GM12878 (cell line): Measurements from ENCODE around the gene UBA6. TPM values are rescaled to one million over a fixed set of nuclear protein-coding genes. Genes with fewer than 3 reads are reported as not detected.

Experiments
- ATAC-seq: fragments of 200-7000 bp; cut with Tn5 transposase; 3 replicates; pipeline ENCODE4 v1.9.1; 2020; ENCODE audit warnings: mild to moderate bottlenecking, moderate library complexity
- BruUV-seq: library from RNA; stranded (reverse); fragments of 400-500 nt; replicated peaks from 2 replicates; lab custom pipeline; 2021; lab: Mats Ljungman, UMichigan
- CTCF ChIA-PET: fragments of 300-600 bp; sonication (Branson Sonifier 250); formaldehyde crosslinking; extraction: SDS; loops from one replicate; lab custom pipeline; 2021; ENCODE audit warnings: inconsistent platforms; lab: Yijun Ruan, JAX
- POLR2A ChIA-PET: fragments of 350-600 bp; formaldehyde crosslinking; extraction: SDS; loops from one replicate; lab custom pipeline; 2021; ENCODE audit warnings: inconsistent platforms; lab: Charles Lee
- RAD21 ChIA-PET: fragments of 300-600 bp; sonication (Branson Sonifier 250); formaldehyde crosslinking; loops from one replicate; lab custom pipeline; 2023; ENCODE audit warnings: antibody characterized with exemption; ENCODE audit not compliant: unreplicated experiment; lab: Charles Lee
- SMC1A ChIA-PET: fragments of 300-600 bp; sonication (Branson Sonifier 250); formaldehyde crosslinking; loops from one replicate; lab custom pipeline; 2023; ENCODE audit not compliant: unreplicated experiment, uncharacterized antibody; lab: Charles Lee
- DNase-seq: peaks from one replicate; pipeline ENCODE4 v3.0.0-alpha.2; 2011; ENCODE audit warnings: low read depth, low spot score
- FAIRE-seq: peaks from 3 replicates; lab custom pipeline; 2011; peaks lifted over from hg19 to GRCh38; lab: Jason Lieb, UNC
- H2AFZ ChIP-seq: 2 replicates; pipeline ENCODE4 v1.6.0; 2011; ENCODE audit warnings: low read depth, low read length, control low read depth; ENCODE audit not compliant: control insufficient read depth
- H3K27ac ChIP-seq: 2 replicates; pipeline ENCODE4 v1.5.1; 2011; ENCODE audit warnings: control low read depth; ENCODE audit not compliant: control insufficient read depth, insufficient read depth
- H3K27me3 ChIP-seq, 2 experiments: replicated peaks in 1 of 2; 2 replicates each; pipeline versions ENCODE4 v1.6.0 to v1.6.1; 2011; ENCODE audit warnings: low read length in 1 of 2; ENCODE audit not compliant: control insufficient read depth in 2 of 2, insufficient read depth in 2 of 2
- H3K36me3 ChIP-seq, 2 experiments: 2 replicates each; pipeline ENCODE4 v1.5.1; 2011; ENCODE audit warnings: low read length in 1 of 2; ENCODE audit not compliant: control insufficient read depth in 2 of 2, insufficient read depth in 2 of 2
- H3K4me1 ChIP-seq: 2 replicates; pipeline ENCODE4 v1.6.1; 2011; ENCODE audit warnings: mild to moderate bottlenecking, low read length, moderate library complexity, mixed read lengths; ENCODE audit not compliant: control insufficient read depth, insufficient read depth
- H3K4me2 ChIP-seq: 2 replicates; pipeline ENCODE4 v1.6.0; 2011; ENCODE audit warnings: control low read depth; ENCODE audit not compliant: control insufficient read depth, insufficient read depth
- H3K4me3 ChIP-seq: fragments of 200-600 bp; sonication (generic); 2 replicates; pipeline ENCODE4 v1.5.1; 2016
- H3K79me2 ChIP-seq: 2 replicates; pipeline ENCODE4 v1.6.0; 2011; ENCODE audit warnings: low read length; ENCODE audit not compliant: control insufficient read depth, insufficient read depth
- H3K9ac ChIP-seq: 2 replicates; pipeline ENCODE4 v1.8.0; 2011; ENCODE audit warnings: low read length, control low read depth, mixed read lengths; ENCODE audit not compliant: control insufficient read depth, insufficient read depth
- H3K9me3 ChIP-seq: replicated peaks from 3 replicates; pipeline ENCODE4 v1.5.1; 2011; ENCODE audit warnings: mild to moderate bottlenecking, low read length; ENCODE audit not compliant: control insufficient read depth, insufficient read depth
- H4K20me1 ChIP-seq: 2 replicates; pipeline ENCODE4 v1.6.0; 2011; ENCODE audit not compliant: control insufficient read depth, insufficient read depth
- EZH2 ChIP-seq: IDR thresholded peaks from 2 replicates; pipeline ENCODE4 v1.6.1; 2012; ENCODE audit warnings: low read depth, mild to moderate bottlenecking, control low read depth, inconsistent platforms, low read length, borderline replicate concordance; ENCODE audit not compliant: control insufficient read depth
- GATAD2B ChIP-seq: fragments of 450-650 bp; conservative IDR thresholded peaks from 2 replicates; pipeline ENCODE4 v1.6.1; 2017; ENCODE audit warnings: low read depth, mild to moderate bottlenecking, moderate library complexity
- KLF5 ChIP-seq: fragments of 450-650 bp; IDR thresholded peaks from 2 replicates; pipeline ENCODE4 v1.6.1; 2014; ENCODE audit warnings: mild to moderate bottlenecking; ENCODE audit not compliant: partially characterized antibody
- NFXL1 ChIP-seq: fragments of 450-650 bp; IDR thresholded peaks from 2 replicates; pipeline ENCODE4 v1.6.1; 2017; ENCODE audit warnings: antibody characterized with exemption, mild to moderate bottlenecking, borderline replicate concordance
- PAX8 ChIP-seq: fragments of 450-650 bp; IDR thresholded peaks from 2 replicates; pipeline ENCODE4 v1.6.1; 2017; ENCODE audit warnings: mild to moderate bottlenecking, moderate library complexity
- SP1 ChIP-seq: IDR thresholded peaks from one replicate; pipeline ENCODE4 v1.6.1; 2011; ENCODE audit warnings: low read depth, low read length
- SREBF1 ChIP-seq: IDR thresholded peaks from 2 replicates; pipeline ENCODE4 v1.6.1; 2012; ENCODE audit warnings: mild to moderate bottlenecking, low read length
- SREBF2 ChIP-seq: IDR thresholded peaks from 2 replicates; pipeline ENCODE4 v1.6.1; 2012; ENCODE audit warnings: mild to moderate bottlenecking, low read length
- TAF1 ChIP-seq: IDR thresholded peaks from 2 replicates; pipeline ENCODE4 v1.6.1; 2011; ENCODE audit warnings: mild to moderate bottlenecking, low read depth, low read length, borderline replicate concordance
- WGBS: methylation state at CpG from one replicate; pipeline ENCODE4 v1.1.6; 2016; ENCODE audit warnings: low lambda C conversion rate; ENCODE audit not compliant: insufficient replicate concordance, insufficient coverage; ENCODE audit errors: missing lambda C conversion rate; 5-methylcytosine and 5-hydroxymethylcytosine counted together
- in situ Hi-C: fragments of 300-500 bp; cut with MboI; formaldehyde crosslinking; loops from 9 replicates; pipeline ENCODE4 v1.14.3; 2018; ENCODE audit warnings: mixed read lengths
- intact Hi-C: fragments of 100-400 bp; cut with micrococcal nuclease; formaldehyde crosslinking; loops from one replicate; pipeline ENCODE4 v1.14.2; 2022; ENCODE audit not compliant: unreplicated experiment
- polyA plus RNA-seq, 11 experiments: library from polyadenylated mRNA; depleted of rRNA in 4 of 11; unstranded in 6 of 11; stranded (reverse) in 5 of 11; fragments of >200 nt; fragmentation: Nextera tagmentation in 4 of 11; fragmentation: Illumina TruSeq in 1 of 11; extraction: Ambion mirVana in 4 of 11; extraction: Trizol in 1 of 11; gene quantifications; 1 replicate in 1 of 11; 2 replicates in 10 of 11; pipeline versions ENCODE4 v1.2.1 to v1.2.3, GENCODE V29; 2011 to 2016; ENCODE audit warnings: inconsistent platforms in 2 of 11, missing spikeins in 2 of 11, low read depth in 1 of 11
- total RNA-seq, 4 experiments: library from RNA; depleted of rRNA in 3 of 4; stranded (reverse); fragments of >200 nt in 3 of 4; fragmentation: Illumina TruSeq in 1 of 4; extraction: Trizol in 1 of 4; gene quantifications; 2 replicates each; pipeline versions ENCODE4 v1.2.1 to v1.2.3, GENCODE V29; 2013 to 2021
- TF ChIP-seq, protein P1 (sequence below): IDR thresholded peaks from 2 replicates; pipeline ENCODE4 v1.6.1; 2012; ENCODE audit warnings: mild to moderate bottlenecking, low read depth, low read length
- TF ChIP-seq, protein P2 (sequence below): fragments of 450-650 bp; IDR thresholded peaks from 2 replicates; pipeline ENCODE4 v1.6.1; 2017; ENCODE audit warnings: mild to moderate bottlenecking, moderate library complexity
- TF ChIP-seq, protein P3 (sequence below): fragments of 450-650 bp; conservative IDR thresholded peaks from 2 replicates; pipeline ENCODE4 v1.6.1; 2017; ENCODE audit warnings: mild to moderate bottlenecking, moderate library complexity

Gene UBA6
- total and polyA plus RNA-seq, 10 of the 15 experiments (the other 5 are each of a cell fraction or from before 2014, with no cell fraction given): 7.9 to 70.6 (median 34.7) TPM

DNA sequence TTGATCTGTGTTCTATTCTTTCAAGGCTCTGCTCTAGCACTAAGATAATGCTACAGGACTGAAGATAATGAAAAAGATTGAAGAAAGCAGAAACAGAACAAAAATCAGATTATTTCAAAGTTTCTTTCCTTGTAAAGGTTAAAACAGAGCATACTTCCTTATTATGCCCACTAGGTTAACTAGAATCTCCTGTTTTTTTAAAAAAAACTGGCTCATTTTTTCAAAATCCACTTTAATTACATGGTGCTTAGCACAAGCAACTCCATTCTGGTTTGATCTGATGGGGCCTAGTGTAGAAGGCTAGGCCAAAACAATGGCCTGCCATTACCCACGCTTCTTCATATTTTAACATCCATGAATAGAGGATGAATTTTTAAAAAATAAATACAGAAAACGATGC is 1.2 kb upstream of the UBA6 start (continued):
- no peak for TF ChIP-seq NFXL1
- TF ChIP-seq GATAD2B: no peak
- TF ChIP-seq SP1: no peak
- TF ChIP-seq, protein P1, sequence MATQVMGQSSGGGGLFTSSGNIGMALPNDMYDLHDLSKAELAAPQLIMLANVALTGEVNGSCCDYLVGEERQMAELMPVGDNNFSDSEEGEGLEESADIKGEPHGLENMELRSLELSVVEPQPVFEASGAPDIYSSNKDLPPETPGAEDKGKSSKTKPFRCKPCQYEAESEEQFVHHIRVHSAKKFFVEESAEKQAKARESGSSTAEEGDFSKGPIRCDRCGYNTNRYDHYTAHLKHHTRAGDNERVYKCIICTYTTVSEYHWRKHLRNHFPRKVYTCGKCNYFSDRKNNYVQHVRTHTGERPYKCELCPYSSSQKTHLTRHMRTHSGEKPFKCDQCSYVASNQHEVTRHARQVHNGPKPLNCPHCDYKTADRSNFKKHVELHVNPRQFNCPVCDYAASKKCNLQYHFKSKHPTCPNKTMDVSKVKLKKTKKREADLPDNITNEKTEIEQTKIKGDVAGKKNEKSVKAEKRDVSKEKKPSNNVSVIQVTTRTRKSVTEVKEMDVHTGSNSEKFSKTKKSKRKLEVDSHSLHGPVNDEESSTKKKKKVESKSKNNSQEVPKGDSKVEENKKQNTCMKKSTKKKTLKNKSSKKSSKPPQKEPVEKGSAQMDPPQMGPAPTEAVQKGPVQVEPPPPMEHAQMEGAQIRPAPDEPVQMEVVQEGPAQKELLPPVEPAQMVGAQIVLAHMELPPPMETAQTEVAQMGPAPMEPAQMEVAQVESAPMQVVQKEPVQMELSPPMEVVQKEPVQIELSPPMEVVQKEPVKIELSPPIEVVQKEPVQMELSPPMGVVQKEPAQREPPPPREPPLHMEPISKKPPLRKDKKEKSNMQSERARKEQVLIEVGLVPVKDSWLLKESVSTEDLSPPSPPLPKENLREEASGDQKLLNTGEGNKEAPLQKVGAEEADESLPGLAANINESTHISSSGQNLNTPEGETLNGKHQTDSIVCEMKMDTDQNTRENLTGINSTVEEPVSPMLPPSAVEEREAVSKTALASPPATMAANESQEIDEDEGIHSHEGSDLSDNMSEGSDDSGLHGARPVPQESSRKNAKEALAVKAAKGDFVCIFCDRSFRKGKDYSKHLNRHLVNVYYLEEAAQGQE: no peak
- TF ChIP-seq EZH2: no peak
- TF ChIP-seq TAF1: no peak
- TF ChIP-seq KLF5: no peak
- no peak for TF ChIP-seq SREBF2
- TF ChIP-seq, all 136 proteins: peak for 3

DNA sequence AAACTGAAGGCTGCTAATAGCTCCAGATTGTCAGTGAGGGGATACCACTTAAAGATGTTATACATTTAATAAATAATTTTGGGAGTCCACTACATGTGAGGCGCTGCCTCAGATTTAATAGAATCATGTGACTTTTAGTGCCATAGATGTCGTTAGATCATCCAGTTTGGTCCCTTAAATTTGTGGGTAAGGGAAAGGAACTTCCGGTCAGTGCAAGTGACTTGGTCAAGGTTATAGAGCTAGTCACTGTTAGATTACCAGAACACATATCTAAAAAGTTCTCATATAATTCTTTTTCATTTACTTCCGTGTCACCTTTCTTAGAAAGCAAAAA is 529 bp upstream of the UBA6 start:
- H3K9ac ChIP-seq: peak overlapping the region; percentile 98
- BruUV-seq: TSS peak; percentile 88
- in situ Hi-C loops (loop anchor here (10.0 kb wide), 1 partner anchor 643 kb away; no protein-coding TSS in a partner anchor), intact Hi-C loops (loop anchor here (1.0 to 5.0 kb wide), 2 partner anchors 156 to 646 kb away; partner anchors contain the start of gene CENPC)
- peaks cover 0 to 6% of the 10 kb centered on the region in 2 experiments; a peak in 1 of 4 replicates for H3K36me3 ChIP-seq
- WGBS: under 1% methylated on average over 4 of the region's 4 CpGs
- H3K4me1 ChIP-seq: no peaks in the 10 kb centered on the region
- ChIA-PET RAD21 (interaction anchor here (0.8 to 1.7 kb wide), 6 partner anchors 45 to 158 kb away, joined by 3 to 9 read pairs (median 6); no protein-coding TSS in a partner anchor), SMC1A (interaction anchor here (1.1 to 5.1 kb wide), 11 partner anchors 10 to 158 kb away, joined by 3 to 33 read pairs (median 5); partner anchors contain the start of gene STAP1), POLR2A (interaction anchor here (0.8 to 3.3 kb wide), 5 partner anchors 14 to 157 kb away, joined by 3 to 18 read pairs (median 3); partner anchors contain the start of gene CENPC), CTCF (interaction anchor here (0.8 to 3.5 kb wide), 12 partner anchors 10 to 158 kb away, joined by 3 to 18 read pairs (median 4); partner anchors contain the start of genes CENPC and STAP1)
- peak overlapping the region; percentile 60 for H3K4me2 ChIP-seq
- no peak for FAIRE-seq
- peak; percentile 21 for ATAC-seq
- H3K4me3 ChIP-seq: peak overlapping the region; percentile 77
- peaks cover 14% of the 10 kb centered on the region for H3K9me3 ChIP-seq
- peaks cover 81% of the 10 kb centered on the region for H3K79me2 ChIP-seq
- no peaks in the 10 kb centered on the region for H4K20me1 ChIP-seq
- DNase-seq: no peak
- H3K27ac ChIP-seq: peak overlapping the region; percentile 90
- peak overlapping the region; percentile 90 for H2AFZ ChIP-seq
- no peaks in the 10 kb centered on the region for H3K27me3 ChIP-seq
- TF ChIP-seq EZH2: no peak
- TF ChIP-seq, protein P2, sequence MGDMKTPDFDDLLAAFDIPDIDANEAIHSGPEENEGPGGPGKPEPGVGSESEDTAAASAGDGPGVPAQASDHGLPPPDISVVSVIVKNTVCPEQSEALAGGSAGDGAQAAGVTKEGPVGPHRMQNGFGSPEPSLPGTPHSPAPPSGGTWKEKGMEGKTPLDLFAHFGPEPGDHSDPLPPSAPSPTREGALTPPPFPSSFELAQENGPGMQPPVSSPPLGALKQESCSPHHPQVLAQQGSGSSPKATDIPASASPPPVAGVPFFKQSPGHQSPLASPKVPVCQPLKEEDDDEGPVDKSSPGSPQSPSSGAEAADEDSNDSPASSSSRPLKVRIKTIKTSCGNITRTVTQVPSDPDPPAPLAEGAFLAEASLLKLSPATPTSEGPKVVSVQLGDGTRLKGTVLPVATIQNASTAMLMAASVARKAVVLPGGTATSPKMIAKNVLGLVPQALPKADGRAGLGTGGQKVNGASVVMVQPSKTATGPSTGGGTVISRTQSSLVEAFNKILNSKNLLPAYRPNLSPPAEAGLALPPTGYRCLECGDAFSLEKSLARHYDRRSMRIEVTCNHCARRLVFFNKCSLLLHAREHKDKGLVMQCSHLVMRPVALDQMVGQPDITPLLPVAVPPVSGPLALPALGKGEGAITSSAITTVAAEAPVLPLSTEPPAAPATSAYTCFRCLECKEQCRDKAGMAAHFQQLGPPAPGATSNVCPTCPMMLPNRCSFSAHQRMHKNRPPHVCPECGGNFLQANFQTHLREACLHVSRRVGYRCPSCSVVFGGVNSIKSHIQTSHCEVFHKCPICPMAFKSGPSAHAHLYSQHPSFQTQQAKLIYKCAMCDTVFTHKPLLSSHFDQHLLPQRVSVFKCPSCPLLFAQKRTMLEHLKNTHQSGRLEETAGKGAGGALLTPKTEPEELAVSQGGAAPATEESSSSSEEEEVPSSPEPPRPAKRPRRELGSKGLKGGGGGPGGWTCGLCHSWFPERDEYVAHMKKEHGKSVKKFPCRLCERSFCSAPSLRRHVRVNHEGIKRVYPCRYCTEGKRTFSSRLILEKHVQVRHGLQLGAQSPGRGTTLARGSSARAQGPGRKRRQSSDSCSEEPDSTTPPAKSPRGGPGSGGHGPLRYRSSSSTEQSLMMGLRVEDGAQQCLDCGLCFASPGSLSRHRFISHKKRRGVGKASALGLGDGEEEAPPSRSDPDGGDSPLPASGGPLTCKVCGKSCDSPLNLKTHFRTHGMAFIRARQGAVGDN: 0 out of 2 replicates have a peak, but pooled peaks have one; percentile 29
- TF ChIP-seq, protein P3, sequence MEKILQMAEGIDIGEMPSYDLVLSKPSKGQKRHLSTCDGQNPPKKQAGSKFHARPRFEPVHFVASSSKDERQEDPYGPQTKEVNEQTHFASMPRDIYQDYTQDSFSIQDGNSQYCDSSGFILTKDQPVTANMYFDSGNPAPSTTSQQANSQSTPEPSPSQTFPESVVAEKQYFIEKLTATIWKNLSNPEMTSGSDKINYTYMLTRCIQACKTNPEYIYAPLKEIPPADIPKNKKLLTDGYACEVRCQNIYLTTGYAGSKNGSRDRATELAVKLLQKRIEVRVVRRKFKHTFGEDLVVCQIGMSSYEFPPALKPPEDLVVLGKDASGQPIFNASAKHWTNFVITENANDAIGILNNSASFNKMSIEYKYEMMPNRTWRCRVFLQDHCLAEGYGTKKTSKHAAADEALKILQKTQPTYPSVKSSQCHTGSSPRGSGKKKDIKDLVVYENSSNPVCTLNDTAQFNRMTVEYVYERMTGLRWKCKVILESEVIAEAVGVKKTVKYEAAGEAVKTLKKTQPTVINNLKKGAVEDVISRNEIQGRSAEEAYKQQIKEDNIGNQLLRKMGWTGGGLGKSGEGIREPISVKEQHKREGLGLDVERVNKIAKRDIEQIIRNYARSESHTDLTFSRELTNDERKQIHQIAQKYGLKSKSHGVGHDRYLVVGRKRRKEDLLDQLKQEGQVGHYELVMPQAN: peak; percentile 66
- no peak for TF ChIP-seq SREBF1
- peak; percentile 85 for TF ChIP-seq PAX8
